Epithelial cell of esophagus (primary cell): ENCODE measurements around the gene MAP2K4.

ENCODE experiments used
- DNase-seq: peaks from one replicate; pipeline ENCODE4 v3.0.0; 2010; ENCODE audit warnings: low read depth
- H3K4me3 ChIP-seq: 2 replicates; pipeline ENCODE4 v1.5.1; 2011; ENCODE audit warnings: mild to moderate bottlenecking, low read length, control low read depth
- TF ChIP-seq, protein P1 (sequence below): IDR thresholded peaks from 2 replicates; pipeline ENCODE4 v1.5.1; 2011; ENCODE audit warnings: low read depth, mild to moderate bottlenecking, low read length, control low read depth, inconsistent platforms; ENCODE audit not compliant: insufficient read depth; ENCODE audit errors: missing control alignments

Gene MAP2K4

DNA sequence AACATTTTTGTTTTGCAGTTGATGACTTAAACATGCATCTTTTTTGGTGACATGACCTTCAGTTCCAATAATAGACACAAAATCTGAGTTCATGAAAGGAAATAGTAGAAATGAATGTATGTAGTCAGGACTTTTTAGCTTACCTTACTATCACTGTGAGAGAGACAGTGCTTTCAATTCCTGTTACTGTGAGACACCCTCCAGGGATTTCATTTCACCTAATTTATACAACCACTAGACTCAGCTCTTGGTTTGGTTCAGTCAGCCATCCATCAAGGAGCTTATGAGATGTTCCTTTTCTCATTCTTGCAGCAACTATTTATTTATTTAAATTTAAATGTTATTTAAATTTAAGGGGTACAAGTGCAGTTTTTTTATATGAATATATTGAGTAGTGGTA is 77.9 kb downstream of the MAP2K4 start:
- DNase-seq: no peak
- TF ChIP-seq, protein P1, sequence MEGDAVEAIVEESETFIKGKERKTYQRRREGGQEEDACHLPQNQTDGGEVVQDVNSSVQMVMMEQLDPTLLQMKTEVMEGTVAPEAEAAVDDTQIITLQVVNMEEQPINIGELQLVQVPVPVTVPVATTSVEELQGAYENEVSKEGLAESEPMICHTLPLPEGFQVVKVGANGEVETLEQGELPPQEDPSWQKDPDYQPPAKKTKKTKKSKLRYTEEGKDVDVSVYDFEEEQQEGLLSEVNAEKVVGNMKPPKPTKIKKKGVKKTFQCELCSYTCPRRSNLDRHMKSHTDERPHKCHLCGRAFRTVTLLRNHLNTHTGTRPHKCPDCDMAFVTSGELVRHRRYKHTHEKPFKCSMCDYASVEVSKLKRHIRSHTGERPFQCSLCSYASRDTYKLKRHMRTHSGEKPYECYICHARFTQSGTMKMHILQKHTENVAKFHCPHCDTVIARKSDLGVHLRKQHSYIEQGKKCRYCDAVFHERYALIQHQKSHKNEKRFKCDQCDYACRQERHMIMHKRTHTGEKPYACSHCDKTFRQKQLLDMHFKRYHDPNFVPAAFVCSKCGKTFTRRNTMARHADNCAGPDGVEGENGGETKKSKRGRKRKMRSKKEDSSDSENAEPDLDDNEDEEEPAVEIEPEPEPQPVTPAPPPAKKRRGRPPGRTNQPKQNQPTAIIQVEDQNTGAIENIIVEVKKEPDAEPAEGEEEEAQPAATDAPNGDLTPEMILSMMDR: no peak

GRCh38 chr17:12099412-12099811 is 78.7 kb downstream of the MAP2K4 start:
- DNase-seq: no peak
- TF ChIP-seq, protein P1: no peak
- H3K4me3 ChIP-seq: no peak overlapping the region

More for the DNA sequence above, 77.9 kb downstream of the MAP2K4 start:
- no peak overlapping the region for H3K4me3 ChIP-seq

DNA sequence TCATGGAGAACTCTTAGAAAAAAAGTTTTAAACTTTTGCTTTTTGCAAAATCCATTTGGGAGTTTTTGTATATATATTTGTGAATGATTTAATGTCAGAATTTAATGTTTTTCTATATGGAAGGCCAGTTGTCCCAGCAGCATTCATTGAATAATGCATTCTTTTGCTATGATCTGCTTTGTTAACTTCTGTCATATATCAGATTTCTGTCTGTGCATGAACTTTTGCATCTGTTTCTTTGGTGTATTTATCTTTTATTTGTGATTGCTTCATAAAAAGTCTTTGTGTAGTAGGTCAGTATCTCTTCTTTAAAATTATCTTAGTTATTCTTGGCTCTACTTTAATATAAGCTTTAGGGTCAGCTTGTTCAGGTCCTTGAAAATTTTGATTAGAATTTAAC is 84.2 kb downstream of the MAP2K4 start:
- TF ChIP-seq, protein P1: no peak
- DNase-seq: no peak
- no peak overlapping the region for H3K4me3 ChIP-seq

DNA sequence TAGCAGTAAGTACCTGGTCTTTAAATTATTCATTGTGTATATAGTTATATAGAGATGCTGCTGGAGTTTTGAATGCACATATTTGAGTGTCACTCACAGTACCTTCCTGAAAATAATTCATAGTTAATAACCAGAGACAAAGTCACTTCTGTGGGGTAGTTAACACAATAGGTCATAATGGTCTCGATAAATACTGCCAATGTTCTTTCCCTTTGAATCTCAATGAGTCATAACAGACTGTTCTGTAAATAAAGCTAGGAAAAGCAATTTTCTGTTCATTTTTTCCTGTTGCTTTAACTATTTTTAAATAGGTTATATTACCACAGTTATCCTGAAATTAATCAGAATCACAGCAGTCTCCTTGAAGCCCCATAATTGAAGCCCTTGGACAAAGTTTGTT is 87.2 kb downstream of the MAP2K4 start:
- peak; percentile 5 for DNase-seq
- TF ChIP-seq, protein P1: no peak
- no peak overlapping the region for H3K4me3 ChIP-seq

GRCh38 chr17:12110906-12111305 is 90.2 kb downstream of the MAP2K4 start:
- TF ChIP-seq, protein P1: no peak
- no peak for DNase-seq
- no peak overlapping the region for H3K4me3 ChIP-seq

- no peak for DNase-seq
- TF ChIP-seq, protein P1: no peak
- H3K4me3 ChIP-seq: no peak overlapping the region
These were observed 92.5 kb downstream of the MAP2K4 start for GRCh38 chr17:12113156-12113555.

DNA sequence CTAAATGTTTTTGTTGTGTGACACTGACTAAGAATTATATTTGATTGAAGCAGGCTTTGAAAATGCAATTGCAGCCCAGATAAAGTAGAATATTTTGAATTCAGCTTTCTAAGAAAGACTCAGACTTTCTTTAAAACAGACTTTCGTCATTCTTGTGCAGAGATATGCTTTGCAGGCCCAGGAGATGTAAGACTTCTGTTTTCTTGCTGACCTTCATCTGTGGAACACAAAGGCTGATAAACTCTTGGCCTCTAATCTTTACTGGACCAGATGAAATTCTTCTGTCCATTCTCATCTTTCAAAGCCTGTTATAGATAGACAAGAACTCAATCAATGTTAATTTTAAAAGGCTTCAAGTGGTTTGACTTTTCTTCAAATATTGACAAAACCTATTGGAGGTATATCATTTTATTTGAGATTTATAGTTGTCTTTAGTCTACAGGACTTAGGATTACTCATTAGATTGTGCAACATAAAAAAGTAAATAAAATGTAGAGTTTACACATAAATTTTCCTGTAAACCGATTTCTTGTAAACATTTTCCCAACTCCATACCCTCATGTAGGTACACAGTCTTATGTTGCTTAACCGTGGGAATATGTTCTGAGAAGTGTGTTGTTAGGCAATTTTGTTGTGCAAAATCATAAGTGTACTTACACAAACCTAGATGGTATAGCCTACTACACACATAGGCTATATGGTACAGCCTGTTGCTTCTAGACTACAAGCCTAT is 94.2 kb downstream of the MAP2K4 start:
- TF ChIP-seq, protein P1: no peak
- DNase-seq: no peak
- no peak overlapping the region for H3K4me3 ChIP-seq
